IMR-90 (cell line): ENCODE results near the gene RASL10B. TPM values are rescaled to one million over a fixed set of nuclear protein-coding genes. Genes with fewer than 3 reads are reported as not detected.

Source experiments
- ATAC-seq: fragments of 200-7000 bp; cut with Tn5 transposase; 2 replicates; pipeline ENCODE4 v1.9.1; 2020; ENCODE audit warnings: low read depth, mild to moderate bottlenecking, moderate library complexity
- BruUV-seq: library from RNA; stranded (reverse); fragments of 400-500 nt; replicated peaks from 2 replicates; lab custom pipeline; 2021; lab: Mats Ljungman, UMichigan
- CTCF ChIA-PET: fragments of 300-600 bp; formaldehyde crosslinking; extraction: SDS; loops from one replicate; lab custom pipeline; 2021; ENCODE audit warnings: antibody characterized with exemption; lab: Yijun Ruan, JAX
- POLR2A ChIA-PET: fragments of 300-600 bp; sonication (Branson Sonifier 250); formaldehyde crosslinking; loops from one replicate; lab custom pipeline; 2022; ENCODE audit warnings: antibody characterized with exemption; ENCODE audit not compliant: unreplicated experiment; lab: Charles Lee
- DNase-seq: peaks from one replicate; pipeline ENCODE4 v3.0.0; 2013
- H2AFZ ChIP-seq: replicated peaks from 2 replicates; pipeline ENCODE3; 2013; ENCODE audit warnings: low read length, mild to moderate bottlenecking; ENCODE audit not compliant: poor library complexity
- H2AK5ac ChIP-seq: 2 replicates; pipeline ENCODE4 v1.6.1; 2013; ENCODE audit warnings: low read depth, low read length, inconsistent platforms
- H2AK9ac ChIP-seq: replicated peaks from 2 replicates; pipeline ENCODE3; 2013; ENCODE audit warnings: mild to moderate bottlenecking, low read depth, low read length, moderate library complexity; ENCODE audit not compliant: poor library complexity
- H2BK120ac ChIP-seq: 2 replicates; pipeline ENCODE4 v1.6.1; 2013; ENCODE audit warnings: low read depth, low read length, inconsistent platforms
- H2BK15ac ChIP-seq: 3 replicates; pipeline ENCODE4 v1.6.1; 2013; ENCODE audit warnings: low read depth, low read length, inconsistent platforms
- H2BK20ac ChIP-seq: 2 replicates; pipeline ENCODE4 v1.6.1; 2013; ENCODE audit warnings: low read depth, mild to moderate bottlenecking, inconsistent platforms, low read length, moderate library complexity
- H2BK5ac ChIP-seq: 2 replicates; pipeline ENCODE4 v1.6.1; 2013; ENCODE audit warnings: mild to moderate bottlenecking, low read depth, low read length, inconsistent platforms; ENCODE audit not compliant: poor library complexity, severe bottlenecking
- H3K14ac ChIP-seq: replicated peaks from 2 replicates; pipeline ENCODE4 v1.6.1; 2013; ENCODE audit warnings: low read depth, low read length, inconsistent platforms
- H3K18ac ChIP-seq: 2 replicates; pipeline ENCODE4 v1.6.1; 2013; ENCODE audit warnings: low read depth, low read length, control low read depth
- H3K23ac ChIP-seq: 2 replicates; pipeline ENCODE4 v1.6.1; 2013; ENCODE audit warnings: low read depth, low read length, inconsistent platforms
- H3K27ac ChIP-seq: 2 replicates; pipeline ENCODE4 v1.5.1; 2013; ENCODE audit warnings: mild to moderate bottlenecking, control low read depth, low read length; ENCODE audit not compliant: insufficient read depth
- H3K27me3 ChIP-seq: 2 replicates; pipeline ENCODE4 v1.6.1; 2013; ENCODE audit warnings: low read length; ENCODE audit not compliant: control insufficient read depth, insufficient read depth
- H3K36me3 ChIP-seq: 2 replicates; pipeline ENCODE4 v1.6.1; 2013; ENCODE audit warnings: low read length, mixed read lengths; ENCODE audit not compliant: control insufficient read depth, insufficient read depth
- H3K4ac ChIP-seq: 2 replicates; pipeline ENCODE4 v1.6.1; 2013; ENCODE audit warnings: low read depth, low read length, inconsistent platforms
- H3K4me1 ChIP-seq: 2 replicates; pipeline ENCODE4 v1.6.1; 2013; ENCODE audit warnings: low read length, mixed read lengths; ENCODE audit not compliant: control insufficient read depth, insufficient read depth
- H3K4me2 ChIP-seq: 2 replicates; pipeline ENCODE4 v1.6.1; 2013; ENCODE audit warnings: low read depth, mild to moderate bottlenecking, control low read depth, low read length, moderate library complexity
- H3K4me3 ChIP-seq: 2 replicates; pipeline ENCODE4 v1.5.1; 2013; ENCODE audit warnings: low read depth, mild to moderate bottlenecking, control low read depth, low read length, moderate library complexity; ENCODE audit not compliant: insufficient read depth
- H3K56ac ChIP-seq: 2 replicates; pipeline ENCODE4 v1.6.1; 2013; ENCODE audit warnings: low read length, inconsistent platforms; ENCODE audit not compliant: insufficient read depth; ENCODE audit errors: extremely low read depth
- H3K79me1 ChIP-seq, 2 experiments: 2 replicates each; pipeline ENCODE4 v1.6.1; 2013; ENCODE audit warnings: low read length in 2 of 2, inconsistent platforms in 1 of 2, low read depth in 1 of 2
- H3K9ac ChIP-seq: 2 replicates; pipeline ENCODE4 v1.6.1; 2013; ENCODE audit warnings: low read depth, low read length, control low read depth
- H3K9me1 ChIP-seq: 2 replicates; pipeline ENCODE4 v1.6.1; 2013; ENCODE audit warnings: low read length, inconsistent platforms; ENCODE audit not compliant: insufficient read depth
- H3K9me3 ChIP-seq: 2 replicates; pipeline ENCODE4 v1.6.1; 2013; ENCODE audit warnings: low read length; ENCODE audit not compliant: control insufficient read depth, insufficient read depth
- H4K20me1 ChIP-seq: 2 replicates; pipeline ENCODE4 v1.6.1; 2013; ENCODE audit warnings: low read length, inconsistent platforms; ENCODE audit not compliant: insufficient read depth
- H4K5ac ChIP-seq: 2 replicates; pipeline ENCODE4 v1.6.1; 2013; ENCODE audit warnings: mild to moderate bottlenecking, low read depth, low read length, control low read depth
- H4K8ac ChIP-seq, 2 experiments: 2 replicates each; pipeline ENCODE4 v1.6.1; 2013; ENCODE audit warnings: low read depth in 2 of 2, low read length in 2 of 2, control low read depth in 1 of 2, inconsistent platforms in 1 of 2
- H4K91ac ChIP-seq: 2 replicates; pipeline ENCODE4 v1.6.1; 2013; ENCODE audit warnings: low read depth, low read length, inconsistent platforms; ENCODE audit not compliant: insufficient read depth
- BHLHE40 ChIP-seq: fragments of 150-350 bp; IDR thresholded peaks from 2 replicates; pipeline ENCODE4 v1.6.1; 2016; ENCODE audit warnings: mild to moderate bottlenecking, low read depth, low read length
- CEBPB ChIP-seq: IDR thresholded peaks from 2 replicates; pipeline ENCODE4 v1.6.1; 2012; ENCODE audit warnings: low read depth, low read length, improper control_type of control experiment
- CHD1 ChIP-seq: IDR thresholded peaks from 2 replicates; pipeline ENCODE4 v1.6.1; 2012; ENCODE audit warnings: low read depth, low read length, improper control_type of control experiment
- CTCF ChIP-seq: conservative IDR thresholded peaks from 2 replicates; pipeline ENCODE4 v1.5.1; 2012; ENCODE audit warnings: mild to moderate bottlenecking, low read depth, low read length, improper control_type of control experiment
- ELK1 ChIP-seq: fragments of 150-350 bp; IDR thresholded peaks from 2 replicates; pipeline ENCODE4 v1.6.1; 2016; ENCODE audit warnings: low read depth, mild to moderate bottlenecking, low read length, moderate library complexity, borderline replicate concordance
- FOS ChIP-seq: fragments of 150-350 bp; IDR thresholded peaks from 2 replicates; pipeline ENCODE4 v1.6.1; 2016; ENCODE audit warnings: low read depth, low read length
- MAFK ChIP-seq: IDR thresholded peaks from 2 replicates; pipeline ENCODE4 v1.6.1; 2012; ENCODE audit warnings: low read depth, low read length, improper control_type of control experiment
- MAZ ChIP-seq: IDR thresholded peaks from 2 replicates; pipeline ENCODE4 v1.6.1; 2012; ENCODE audit warnings: low read depth, mild to moderate bottlenecking, low read length, improper control_type of control experiment, moderate library complexity, borderline replicate concordance
- MXI1 ChIP-seq: IDR thresholded peaks from 2 replicates; pipeline ENCODE4 v1.6.1; 2012; ENCODE audit warnings: low read depth, mild to moderate bottlenecking, low read length, moderate library complexity, borderline replicate concordance
- NFE2L2 ChIP-seq: fragments of 150-350 bp; IDR thresholded peaks from 2 replicates; pipeline ENCODE4 v1.6.1; 2016; ENCODE audit warnings: low read depth, mild to moderate bottlenecking, low read length
- POLR2A ChIP-seq: IDR thresholded peaks from 2 replicates; pipeline ENCODE4 v1.6.1; 2012; ENCODE audit warnings: mild to moderate bottlenecking, low read depth, low read length
- RAD21 ChIP-seq: IDR thresholded peaks from 2 replicates; pipeline ENCODE4 v1.6.1; 2012; ENCODE audit warnings: low read length, improper control_type of control experiment
- RCOR1 ChIP-seq: IDR thresholded peaks from 2 replicates; pipeline ENCODE4 v1.6.1; 2012; ENCODE audit warnings: mild to moderate bottlenecking, low read length, improper control_type of control experiment; ENCODE audit not compliant: insufficient replicate concordance
- RFX5 ChIP-seq: IDR thresholded peaks from 2 replicates; pipeline ENCODE4 v1.8.0; 2012; ENCODE audit warnings: low read depth, mild to moderate bottlenecking, low read length, moderate library complexity
- SMC3 ChIP-seq: fragments of 150-350 bp; IDR thresholded peaks from 2 replicates; pipeline ENCODE4 v1.6.1; 2016; ENCODE audit warnings: low read depth, mild to moderate bottlenecking, antibody characterized with exemption, low read length, moderate library complexity
- USF2 ChIP-seq: fragments of 150-350 bp; IDR thresholded peaks from 2 replicates; pipeline ENCODE4 v1.6.1; 2017; ENCODE audit warnings: mild to moderate bottlenecking, antibody characterized with exemption, low read length, low read depth
- WGBS, 2 experiments: methylation state at CpG; one replicate each; pipeline versions ENCODE4 v1.1.5 to v1.1.7; 2013; ENCODE audit warnings: missing lambda C conversion rate in 2 of 2; ENCODE audit not compliant: insufficient read length in 1 of 2; ENCODE audit errors: extremely low coverage in 2 of 2; 5-methylcytosine and 5-hydroxymethylcytosine counted together
- dilution Hi-C: fragments of 300-500 bp; cut with HindIII; formaldehyde crosslinking; loops from one replicate; pipeline ENCODE4 v1.14.3; 2018; ENCODE audit warnings: low sequenced_read_pairs; ENCODE audit not compliant: unreplicated experiment
- in situ Hi-C: fragments of 300-500 bp; cut with MboI; formaldehyde crosslinking; loops from 3 replicates; pipeline ENCODE4 v1.14.3; 2019; ENCODE audit warnings: low sequenced_read_pairs, inconsistent platforms, mixed read lengths
- intact Hi-C: fragments of 100-400 bp; cut with micrococcal nuclease; formaldehyde crosslinking; loops from 2 replicates; pipeline ENCODE4 v1.10.0; 2022
- polyA plus RNA-seq, 3 experiments: library from polyadenylated mRNA; depleted of rRNA; stranded (reverse); fragments of >200 nt; gene quantifications; 2 replicates each; pipeline ENCODE4 v1.2.3, GENCODE V29; 2012; ENCODE audit warnings: low replicate concordance in 1 of 3
- total RNA-seq: library from RNA; depleted of rRNA; stranded (reverse); fragments of >200 nt; gene quantifications from 2 replicates; pipeline ENCODE4 v1.2.3, GENCODE V29; 2012

RASL10B gene
- total and polyA plus RNA-seq, 2 of the 4 experiments (the other 2 are of a cell fraction) = 4.1 to 4.7 TPM

- H4K8ac ChIP-seq = no peak overlapping the region
- no peaks in the 10 kb centered on the region for H3K9me3 ChIP-seq
- ChIA-PET POLR2A (no interaction called here), CTCF (interaction anchor here (0.5 to 1.3 kb wide), 2 partner anchors 18 to 126 kb away, joined by 3 to 5 read pairs; no protein-coding TSS in a partner anchor)
- in situ Hi-C loops = no loop called here
- no peak for ATAC-seq
- no peak overlapping the region for H3K23ac ChIP-seq
- no CpG with 5 or more reads among the region's 2 CpGs for WGBS, 2 experiments
- H3K4me3 ChIP-seq = no peak overlapping the region
- H3K79me1 ChIP-seq = no peaks in the 10 kb centered on the region
- no peak overlapping the region for H3K56ac ChIP-seq
- peaks cover 33% of the 10 kb centered on the region for H3K27me3 ChIP-seq
- no peak overlapping the region for H2BK120ac ChIP-seq
- no peak overlapping the region for H3K9ac ChIP-seq
- H2BK15ac ChIP-seq = no peak overlapping the region
- H3K4me1 ChIP-seq = peaks cover 5% of the 10 kb centered on the region
- intact Hi-C loops = no loop called here
- H3K4ac ChIP-seq = no peak overlapping the region
- H3K27ac ChIP-seq = no peak overlapping the region
- no peak overlapping the region for H2BK5ac ChIP-seq
- H4K91ac ChIP-seq = no peak overlapping the region
- H3K14ac ChIP-seq = no peak overlapping the region
- BruUV-seq = no TSS peak
- peaks cover 8% of the 10 kb centered on the region; the same call in 1 of the 2 replicates for H4K20me1 ChIP-seq
- no peak for DNase-seq
- no peak overlapping the region for H3K4me2 ChIP-seq
- no peak overlapping the region for H4K5ac ChIP-seq
- no peak overlapping the region for H3K18ac ChIP-seq
- dilution Hi-C loops = no loop called here
- H2AFZ ChIP-seq = no peak overlapping the region
- no peak overlapping the region for H2AK9ac ChIP-seq
- H2AK5ac ChIP-seq = no peak overlapping the region
- TF ChIP-seq BHLHE40 (no peak), RAD21 (no peak), USF2 (no peak), MAZ (no peak), RFX5 (no peak), RCOR1 (no peak), ELK1 (no peak), NFE2L2 (no peak), MAFK (no peak), CTCF (no peak), CEBPB (no peak), FOS (no peak), POLR2A (no peak), SMC3 (no peak), MXI1 (no peak), CHD1 (no peak)
- no peaks in the 10 kb centered on the region for H3K36me3 ChIP-seq
- H3K9me1 ChIP-seq = no peaks in the 10 kb centered on the region
- no peak overlapping the region for H2BK20ac ChIP-seq
Observed at GRCh38 chr17:35768797-35769196, 37.4 kb downstream of the RASL10B start.
